Ecto neural progenitor cell (in vitro differentiated cells): ENCODE data around the gene BATF3.
A peak's percentile ranks its signal among the peaks of the same experiment; 100 is the strongest.

Experiments used
- DNase-seq: peaks from one replicate; pipeline ENCODE4 v3.0.0-alpha.2; 2018; ENCODE audit warnings: low spot score

BATF3 gene

DNA sequence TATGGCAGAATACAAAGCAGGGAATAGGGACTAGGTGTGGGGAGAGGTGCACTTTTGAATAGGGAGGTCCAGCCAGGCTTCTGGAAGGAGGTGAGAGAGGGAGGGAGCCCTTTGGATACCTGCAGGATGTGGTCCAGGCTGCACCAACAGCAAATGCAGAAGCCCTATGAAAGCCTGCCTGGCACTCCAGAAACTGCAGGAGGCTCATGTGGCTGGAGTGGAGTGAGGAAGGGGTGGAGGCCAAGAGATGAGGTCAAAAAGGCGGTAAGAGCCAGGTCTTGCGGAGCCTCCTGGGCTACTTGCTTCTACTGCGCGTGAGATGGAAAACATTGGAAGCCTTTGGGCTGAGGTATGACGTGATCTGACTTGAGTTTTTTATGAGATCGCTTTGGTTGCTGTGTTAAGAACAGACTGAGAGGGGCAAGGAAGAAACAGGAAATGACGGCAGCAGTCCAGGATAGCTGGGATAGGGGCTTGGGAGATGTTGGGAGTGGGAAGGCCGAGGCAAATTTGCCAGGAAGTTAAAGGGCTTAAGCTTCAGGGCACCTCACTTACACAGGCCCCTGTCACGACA is 4.4 kb upstream of the BATF3 start:
- no peak for DNase-seq

DNA sequence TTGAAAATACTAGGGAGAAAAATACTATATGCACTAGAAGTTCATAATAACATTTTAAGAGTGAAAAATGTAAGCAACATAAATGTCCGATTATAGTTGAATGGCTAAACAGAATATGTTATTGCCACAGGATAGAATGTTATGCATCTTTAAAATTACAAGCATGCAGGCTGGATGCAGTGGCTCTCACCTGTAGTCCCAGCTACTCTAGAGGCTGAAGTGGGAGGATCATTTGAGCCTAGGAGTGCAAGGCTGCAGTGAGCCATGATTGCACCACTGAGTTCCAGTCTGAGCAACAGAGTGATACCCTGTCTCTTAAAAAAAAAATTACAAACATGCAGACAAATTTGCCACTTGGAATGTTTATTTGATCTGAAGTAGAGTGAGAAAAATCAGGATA is 3.0 kb upstream of the BATF3 start:
- no peak for DNase-seq

GRCh38 chr1:212701910-212702309 is 2.3 kb upstream of the BATF3 start:
- DNase-seq, result no peak

GRCh38 chr1:212700892-212701819 is 1.5 kb upstream of the BATF3 start:
- DNase-seq, result peak; percentile 68

GRCh38 chr1:212700223-212700891 is 717 bp upstream of the BATF3 start:
- DNase-seq, result peak; percentile 57

GRCh38 chr1:212699104-212699624 is 476 bp downstream of the BATF3 start:
- peak; percentile 76 for DNase-seq

DNA sequence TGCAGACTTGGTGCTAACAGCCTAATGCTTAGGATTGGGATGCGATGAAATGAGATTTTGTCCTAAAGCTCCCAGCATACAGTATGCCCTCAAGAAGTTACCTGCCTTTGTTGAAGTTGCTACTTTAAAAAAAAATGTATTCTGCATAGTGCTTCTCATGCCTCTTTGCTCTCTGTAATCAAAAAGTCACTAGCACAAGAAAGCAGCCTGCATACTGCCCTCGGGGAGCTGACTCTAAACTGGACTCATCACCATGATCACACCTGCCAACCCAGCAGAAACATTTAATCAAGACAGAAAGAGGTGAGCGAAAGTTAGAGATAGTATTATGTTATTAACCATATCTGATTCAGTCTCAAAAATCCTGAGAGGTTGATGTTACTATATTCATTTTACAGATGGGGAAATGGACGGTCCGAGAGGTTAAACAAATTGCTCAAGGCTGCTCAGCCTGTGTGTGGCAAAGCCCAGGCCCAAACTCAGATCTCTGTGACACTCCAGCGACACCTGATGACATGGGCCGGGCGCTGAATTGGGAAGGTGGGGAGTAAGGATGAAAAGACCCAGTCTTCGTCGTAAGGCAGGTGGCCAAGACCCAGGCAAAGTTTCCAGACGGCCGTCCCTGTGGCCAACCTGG is 1.1 kb downstream of the BATF3 start:
- no peak for DNase-seq

DNA sequence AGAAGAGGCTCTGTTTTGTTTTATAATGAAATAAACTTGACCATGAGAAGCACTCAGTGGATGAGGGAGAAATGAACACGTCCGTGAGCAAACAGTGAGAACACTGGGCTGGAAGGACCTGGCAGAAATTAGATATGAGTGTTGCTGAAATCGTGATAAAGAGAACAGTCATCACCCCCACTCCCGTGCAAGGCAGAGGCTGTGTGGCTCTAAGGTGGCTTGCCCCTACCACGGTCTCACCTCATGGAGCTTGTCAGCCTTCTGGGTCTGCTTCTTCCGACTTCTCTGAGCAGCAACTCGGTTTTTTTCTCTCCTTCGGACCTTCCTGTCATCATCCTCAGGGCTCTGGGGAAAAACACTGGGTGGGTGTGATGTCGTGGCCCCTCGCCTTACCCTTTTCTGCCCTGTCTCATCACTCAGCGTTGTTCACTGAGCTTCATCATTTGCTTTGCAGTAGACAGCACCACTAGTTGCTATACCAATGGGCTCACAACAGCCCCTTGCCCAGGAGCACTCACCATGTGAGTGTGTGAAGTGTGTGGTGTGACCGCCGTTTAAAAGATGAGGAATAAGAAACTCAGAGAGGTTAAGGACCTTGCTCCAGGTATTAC is 2.8 kb downstream of the BATF3 start:
- DNase-seq, result no peak

DNA sequence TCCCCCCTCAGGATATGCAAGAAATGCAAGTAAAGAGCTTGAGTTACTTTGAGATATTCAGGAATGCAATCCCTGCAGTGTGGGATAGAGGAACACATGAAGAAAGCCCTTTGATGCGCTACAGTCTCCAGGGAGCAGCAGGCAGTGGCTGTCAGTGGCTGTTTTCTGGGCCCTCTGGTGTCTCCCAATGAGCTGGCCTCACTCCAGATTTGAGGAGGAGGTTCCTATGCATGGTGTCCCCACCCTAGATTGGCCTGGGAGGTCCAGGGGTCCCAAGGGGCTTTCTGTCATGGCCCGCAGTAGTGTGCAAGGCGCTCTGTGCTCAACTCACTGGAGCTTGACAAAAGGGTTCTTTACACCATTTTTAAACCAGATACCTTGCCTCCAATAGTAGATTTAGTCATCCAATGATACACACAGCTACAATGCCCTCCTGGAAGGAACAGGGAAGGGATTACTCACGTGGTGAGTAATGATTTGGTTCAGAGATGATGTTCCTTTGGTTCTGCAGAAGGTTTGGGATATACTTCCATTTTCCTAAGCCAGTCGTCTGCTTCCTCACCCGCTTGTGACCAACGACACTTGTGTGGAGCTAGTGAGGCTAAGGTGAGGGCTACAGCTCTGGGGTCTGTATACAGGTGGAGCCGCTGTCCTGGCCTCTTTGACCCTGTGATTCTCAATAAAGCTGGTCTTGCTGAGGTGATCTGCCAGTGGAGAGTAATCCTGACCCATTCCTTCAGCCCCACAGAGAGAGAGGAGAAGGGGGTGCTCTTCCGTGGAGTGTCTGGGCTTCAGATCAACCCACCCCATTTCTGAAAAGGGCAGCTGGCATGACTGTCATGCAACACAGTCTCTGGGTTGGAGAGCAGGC is 6.6 kb downstream of the BATF3 start:
- DNase-seq, result no peak

DNA sequence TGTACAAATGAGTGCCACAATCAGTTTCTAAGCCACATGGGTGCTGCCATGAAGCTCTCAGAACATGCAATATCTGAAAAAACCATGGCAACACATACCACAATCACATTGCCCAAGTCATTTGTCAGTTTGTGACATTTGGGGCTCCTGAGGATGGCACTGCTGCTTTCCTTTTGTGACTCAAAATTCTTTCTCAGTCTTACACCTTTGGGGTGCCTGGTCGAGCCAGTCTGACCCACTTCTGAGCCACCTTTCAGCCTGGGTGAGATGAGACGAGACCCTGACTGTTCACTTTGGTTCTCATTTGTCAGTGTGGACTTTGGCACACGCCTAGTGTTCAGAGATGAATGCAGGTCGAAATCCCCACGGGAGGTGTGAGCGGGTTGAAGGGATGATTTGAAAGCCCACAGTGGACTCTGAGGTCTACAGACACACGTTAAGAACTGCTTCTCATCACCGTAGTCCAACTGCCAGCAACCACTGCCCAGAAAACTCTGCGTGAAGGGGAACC is 8.0 kb downstream of the BATF3 start:
- DNase-seq, result no peak

DNA sequence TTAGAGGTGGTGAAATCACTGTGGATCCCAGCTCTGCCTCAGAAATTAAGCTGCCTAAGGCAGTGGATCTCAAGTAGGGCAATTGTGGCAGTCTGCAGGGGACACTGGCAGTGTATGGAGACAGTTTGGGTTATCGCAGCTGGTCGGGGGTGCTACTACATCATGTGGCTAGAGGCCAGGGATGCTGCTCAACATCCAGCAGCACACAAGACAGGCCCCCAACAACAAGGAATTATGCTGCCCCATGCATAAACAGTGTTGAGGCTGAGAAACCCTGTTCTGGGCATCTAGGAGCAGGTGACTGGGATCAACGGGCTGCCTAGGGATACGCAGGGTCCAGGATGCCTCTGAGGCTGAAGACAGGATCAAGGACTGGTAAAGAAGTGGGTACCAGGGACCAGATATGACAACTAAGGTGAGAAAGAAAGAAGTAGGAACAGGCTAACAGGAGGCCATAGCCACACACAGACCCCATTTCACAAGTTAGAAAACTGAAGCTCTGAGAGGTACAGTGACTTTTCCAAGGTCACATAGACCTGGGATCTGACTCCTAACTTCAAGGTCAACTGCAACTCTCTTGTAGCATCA is 8.7 kb downstream of the BATF3 start:
- no peak for DNase-seq

DNA sequence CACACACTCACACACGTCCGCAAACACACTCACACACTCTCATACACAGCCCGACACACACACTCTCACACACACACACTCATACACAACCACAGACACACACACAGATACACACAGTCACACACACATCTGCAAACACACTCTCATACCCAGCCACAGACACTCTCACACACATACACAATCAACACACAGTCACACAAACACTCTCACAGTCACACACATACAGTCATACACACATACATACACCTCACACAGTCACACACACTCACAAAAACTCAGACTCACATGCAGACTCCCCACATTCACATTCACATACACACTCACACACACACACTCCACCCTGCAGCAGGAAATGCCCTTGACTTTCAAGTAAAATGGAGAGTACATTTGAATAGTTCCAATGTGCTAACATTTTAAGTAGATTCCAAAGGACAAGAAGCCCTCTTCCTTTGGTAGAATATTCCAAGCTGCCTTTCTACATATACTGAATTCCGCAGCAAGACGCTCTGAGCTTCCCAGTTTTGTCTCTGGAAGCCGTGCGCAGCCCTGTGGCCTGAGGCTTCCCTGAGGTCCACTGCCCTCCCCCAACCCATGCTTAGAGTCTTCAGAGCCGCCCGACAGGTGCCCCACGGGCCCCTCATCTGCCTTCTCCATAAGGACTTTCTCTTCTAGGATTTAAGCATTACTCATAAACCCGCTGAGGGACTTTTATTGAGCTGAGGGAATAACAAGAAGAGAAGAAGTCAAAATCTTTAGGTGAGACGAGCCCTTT is 9.7 kb downstream of the BATF3 start:
- DNase-seq, result peak; percentile 44

GRCh38 chr1:212689196-212689725 is 10.4 kb downstream of the BATF3 start:
- DNase-seq, result peak; percentile 28

GRCh38 chr1:212688341-212689047 is 11.1 kb downstream of the BATF3 start:
- DNase-seq, result no peak

DNA sequence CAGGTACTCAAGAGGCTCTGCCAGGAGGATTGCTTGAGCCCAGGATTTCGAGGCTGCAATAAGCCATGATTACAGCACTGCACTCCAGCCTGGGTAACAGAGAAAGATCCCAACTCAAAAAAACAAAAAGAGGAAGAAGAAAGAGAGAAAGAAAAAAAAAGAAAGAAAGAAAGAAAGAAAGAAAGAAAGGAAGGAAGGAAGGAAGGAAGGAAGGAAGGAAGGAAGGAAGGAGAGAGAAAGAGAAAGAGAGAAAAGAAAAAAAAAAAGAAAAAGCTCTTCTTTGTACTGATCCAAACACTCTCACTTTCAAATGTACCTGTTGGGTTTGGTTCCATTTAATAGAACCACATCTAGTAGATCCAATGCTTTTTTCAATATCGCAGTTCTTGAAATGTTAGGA is 11.8 kb downstream of the BATF3 start:
- no peak for DNase-seq

GRCh38 chr1:212686591-212686990 is 13.0 kb downstream of the BATF3 start:
- DNase-seq, result peak; percentile 25

DNA sequence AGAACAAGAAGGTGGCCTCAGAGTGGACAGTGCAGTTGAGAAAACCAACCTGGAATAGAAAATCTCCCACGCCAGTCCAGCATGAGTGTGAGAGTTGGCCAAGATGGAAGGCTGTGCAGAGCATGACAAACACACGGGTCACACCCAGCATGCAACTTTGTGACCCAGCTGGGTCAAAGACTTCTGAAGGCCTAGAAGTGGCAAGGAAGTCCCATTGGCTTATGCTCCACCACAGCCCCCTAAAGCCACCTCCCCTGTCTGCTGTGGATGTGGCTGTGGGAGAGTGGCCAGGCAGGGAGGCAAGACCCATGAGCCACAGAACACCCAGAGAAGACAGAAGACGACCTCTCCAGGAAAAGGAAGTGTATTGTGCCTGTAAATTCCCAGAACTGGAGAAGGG is 13.6 kb downstream of the BATF3 start:
- no peak for DNase-seq

DNA sequence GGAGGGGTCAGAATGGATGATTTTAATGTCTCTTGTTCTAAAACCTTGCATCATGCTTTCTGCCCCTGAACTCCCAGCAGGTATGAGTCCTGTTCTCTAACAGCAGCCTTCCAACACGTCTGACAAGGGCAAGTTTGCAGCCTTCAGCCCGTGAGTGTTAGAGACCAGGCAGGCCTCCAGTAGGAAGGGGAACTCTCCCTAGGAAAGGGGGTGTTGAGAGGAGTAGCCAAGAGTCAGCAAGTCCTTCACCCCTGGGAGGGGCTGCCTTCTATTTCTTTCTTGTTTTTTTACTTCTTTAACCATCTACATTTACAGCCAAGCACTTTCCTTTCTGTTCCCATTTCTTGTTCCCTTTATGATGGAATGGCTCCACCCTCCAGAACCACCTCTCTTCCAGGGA is 14.2 kb downstream of the BATF3 start:
- no peak for DNase-seq
